PFSK-1 (cell line): ENCODE measurements around the gene STH.

ENCODE experiments used
- FOXP2 ChIP-seq: optimal IDR thresholded peaks from 2 replicates; pipeline ENCODE3; 2011; ENCODE audit warnings: borderline replicate concordance, control low read depth, inconsistent platforms; ENCODE audit not compliant: insufficient read depth; ENCODE audit errors: extremely low read length, extremely low read depth
- POLR2AphosphoS5 ChIP-seq: IDR thresholded peaks from 2 replicates; pipeline ENCODE4 v1.6.1; 2012; ENCODE audit warnings: low read depth, mild to moderate bottlenecking, control low read depth, low read length, moderate library complexity
- REST ChIP-seq, 2 experiments: IDR thresholded peaks; 2 replicates each; pipeline versions ENCODE4 v1.6.1 to v1.8.0; 2011 to 2012; ENCODE audit warnings: low read depth in 2 of 2, low read length in 2 of 2, control low read depth in 1 of 2, inconsistent platforms in 1 of 2, mild to moderate bottlenecking in 1 of 2, moderate library complexity in 1 of 2; ENCODE audit not compliant: insufficient read depth in 1 of 2
- SIN3A ChIP-seq: IDR thresholded peaks from 2 replicates; pipeline ENCODE4 v1.6.1; 2012; ENCODE audit warnings: mild to moderate bottlenecking, low read length, moderate library complexity, borderline replicate concordance; ENCODE audit not compliant: insufficient read depth
- TAF1 ChIP-seq: IDR thresholded peaks from 2 replicates; pipeline ENCODE4 v1.6.1; 2012; ENCODE audit warnings: low read length, control low read depth, borderline replicate concordance; ENCODE audit not compliant: insufficient read depth

STH gene

DNA sequence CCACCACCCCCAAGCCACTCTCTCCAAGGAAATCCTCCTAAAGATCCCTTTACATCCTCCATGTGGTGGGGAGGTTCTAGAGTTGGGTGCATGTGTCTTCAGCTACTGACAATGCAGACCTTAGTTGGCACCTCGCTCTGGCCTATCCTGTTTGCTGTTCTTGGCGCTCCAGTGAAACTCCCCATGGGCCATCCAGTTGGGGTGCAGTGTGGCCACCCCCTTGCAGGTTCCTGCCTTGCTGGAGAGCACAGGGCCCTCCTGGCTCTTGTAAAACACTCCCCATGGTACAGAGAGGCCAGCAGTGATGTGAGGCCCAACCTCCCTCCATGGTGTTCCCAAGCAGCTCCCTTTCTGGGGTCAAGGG is 22.7 kb upstream of the STH start:
- TF ChIP-seq POLR2AphosphoS5 (no peak), REST (IDR thresholded peaks at IDR 0.05; ENCODE audit: insufficient read depth in 1 of 2, low read depth in 2 of 2, low read length in 2 of 2) (no peak), FOXP2 (no peak), SIN3A (no peak), TAF1 (no peak)

GRCh38 chr17:45976755-45977505 is 22.1 kb upstream of the STH start:
- TF ChIP-seq TAF1 = no peak
- no peak for TF ChIP-seq SIN3A
- TF ChIP-seq REST (IDR thresholded peaks at IDR 0.05; ENCODE audit: insufficient read depth in 1 of 2, low read depth in 2 of 2, low read length in 2 of 2) = no peak
- no peak for TF ChIP-seq POLR2AphosphoS5
- TF ChIP-seq FOXP2 = no peak

DNA sequence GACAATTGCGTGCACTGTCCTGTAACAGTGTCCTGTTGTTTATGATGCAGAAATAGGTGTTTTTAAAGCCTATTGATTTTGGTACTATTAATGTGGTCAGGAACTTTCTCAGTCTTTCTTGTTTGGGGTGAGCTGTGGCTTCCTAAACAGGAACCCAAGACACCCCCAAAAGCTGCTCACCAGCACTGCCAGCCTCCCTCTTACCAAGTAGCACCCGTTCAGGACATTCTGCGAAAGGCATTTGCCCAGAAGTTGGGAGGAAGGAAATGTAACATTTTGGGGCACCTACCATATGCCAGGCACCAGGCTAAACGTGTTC is 21.6 kb upstream of the STH start:
- TF ChIP-seq REST (IDR thresholded peaks at IDR 0.05; ENCODE audit: insufficient read depth in 1 of 2, low read depth in 2 of 2, low read length in 2 of 2) (no peak), FOXP2 (no peak), POLR2AphosphoS5 (no peak), TAF1 (no peak), SIN3A (no peak)

DNA sequence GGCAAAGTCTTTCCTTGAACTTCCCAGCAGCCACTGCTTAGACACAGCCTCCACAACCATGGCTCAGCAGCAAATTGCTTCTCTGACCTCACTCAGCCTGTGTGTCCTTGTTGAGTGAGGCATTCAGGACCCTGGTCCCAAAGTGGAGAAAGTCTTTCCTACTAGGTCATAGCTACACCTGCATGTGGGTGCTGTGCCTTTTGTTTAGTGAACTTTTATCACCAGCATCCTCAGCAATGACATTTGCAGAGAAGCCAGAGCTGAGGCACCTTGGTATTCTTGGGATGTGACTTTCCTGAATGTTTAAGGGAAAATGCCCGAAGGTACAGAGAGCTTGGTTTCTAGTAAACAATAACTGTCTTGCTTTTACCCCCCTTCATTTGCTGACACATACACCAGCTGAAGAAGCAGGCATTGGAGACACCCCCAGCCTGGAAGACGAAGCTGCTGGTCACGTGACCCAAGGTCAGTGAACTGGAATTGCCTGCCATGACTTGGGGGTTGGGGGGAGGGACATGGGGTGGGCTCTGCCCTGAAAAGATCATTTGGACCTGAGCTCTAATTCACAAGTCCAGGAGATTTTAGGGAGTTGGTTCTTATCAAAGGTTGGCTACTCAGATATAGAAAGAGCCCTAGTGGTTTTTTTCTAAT is 20.9 kb upstream of the STH start:
- TF ChIP-seq FOXP2 (no peak), SIN3A (no peak), REST (IDR thresholded peaks at IDR 0.05; ENCODE audit: insufficient read depth in 1 of 2, low read depth in 2 of 2, low read length in 2 of 2) (no peak), POLR2AphosphoS5 (no peak), TAF1 (no peak)
